Raji (cell line): ENCODE data around the gene LRRC46.

Source experiments
- POLR2A ChIP-seq: IDR thresholded peaks from 2 replicates; pipeline ENCODE4 v1.6.1; 2011; ENCODE audit warnings: low read depth, low read length, control low read depth; ENCODE audit not compliant: insufficient read depth

LRRC46 gene

DNA sequence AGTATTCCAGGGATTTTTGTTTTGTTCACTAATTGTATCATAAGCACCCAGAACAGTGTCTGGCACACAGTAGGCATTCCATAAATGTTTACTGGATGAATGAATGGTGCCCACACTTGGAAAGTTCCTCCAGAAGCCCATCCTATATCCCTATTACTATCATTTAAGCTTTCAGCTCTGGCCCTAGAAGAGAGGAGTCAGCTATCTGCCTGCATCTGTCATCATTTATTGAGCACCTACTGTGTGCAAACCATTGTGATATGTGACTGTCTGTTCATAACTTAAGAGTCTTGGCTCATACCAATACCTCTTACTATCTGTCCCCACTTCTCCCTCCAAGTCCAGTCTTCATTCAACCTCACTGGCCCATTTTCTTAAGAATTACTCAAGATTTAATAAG is 39.6 kb downstream of the LRRC46 start:
- TF ChIP-seq POLR2A: no peak

DNA sequence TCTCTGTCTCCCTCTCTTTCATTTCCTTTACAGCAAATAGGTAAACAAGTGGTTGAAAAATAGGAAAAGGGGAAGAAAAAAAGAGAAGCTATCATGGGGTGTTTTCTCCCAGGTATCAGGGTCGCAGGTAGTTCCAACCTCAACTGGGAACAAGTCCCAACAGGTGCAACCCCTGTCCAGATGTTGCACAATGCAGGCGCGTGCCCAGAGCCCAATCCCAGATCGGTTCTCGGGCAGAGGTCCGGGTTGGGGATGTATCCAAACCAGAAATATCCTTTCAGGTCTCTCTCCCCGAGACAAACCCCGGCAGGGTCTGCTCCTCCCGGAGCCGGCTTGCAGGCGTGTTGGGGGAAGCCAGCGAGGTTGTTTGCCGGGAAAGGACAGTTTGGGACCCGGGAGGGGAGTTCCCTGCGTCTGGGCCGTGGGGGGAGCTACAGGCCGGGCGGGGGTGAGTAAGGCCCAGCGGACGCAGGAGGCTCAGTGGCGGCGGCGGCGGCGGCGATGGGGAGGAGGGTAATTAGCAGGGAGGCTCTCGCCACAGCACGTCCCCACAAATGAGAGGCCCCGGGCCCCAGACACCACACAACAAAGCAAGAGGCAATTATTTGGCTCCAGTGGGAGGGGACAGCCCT is 40.7 kb downstream of the LRRC46 start:
- TF ChIP-seq POLR2A: no peak

DNA sequence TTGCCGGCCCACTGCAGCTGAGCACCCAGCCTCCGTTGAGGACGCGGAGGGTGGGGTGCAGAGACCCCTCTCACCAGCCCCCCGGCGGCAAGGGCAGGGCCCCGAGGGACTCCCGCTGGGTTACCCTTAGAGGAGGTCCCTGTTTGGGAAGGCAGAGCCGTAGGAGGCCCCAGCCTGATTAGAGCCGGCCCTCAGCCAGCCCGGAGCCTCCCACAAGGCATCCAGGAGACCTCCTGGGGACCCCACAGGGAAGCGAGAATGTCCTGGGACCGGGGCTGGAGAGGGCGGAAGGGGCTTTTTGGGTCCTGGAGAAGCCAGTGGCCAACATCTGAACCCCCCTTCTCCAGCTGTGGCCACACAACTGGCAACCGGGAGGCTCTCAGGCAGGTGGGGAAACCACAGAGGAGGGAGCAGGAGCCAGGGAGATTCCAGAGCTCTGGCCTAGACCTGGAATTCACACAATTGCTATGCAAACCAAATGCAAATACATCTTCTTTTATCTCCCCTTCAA is 41.2 kb downstream of the LRRC46 start:
- TF ChIP-seq POLR2A: no peak

DNA sequence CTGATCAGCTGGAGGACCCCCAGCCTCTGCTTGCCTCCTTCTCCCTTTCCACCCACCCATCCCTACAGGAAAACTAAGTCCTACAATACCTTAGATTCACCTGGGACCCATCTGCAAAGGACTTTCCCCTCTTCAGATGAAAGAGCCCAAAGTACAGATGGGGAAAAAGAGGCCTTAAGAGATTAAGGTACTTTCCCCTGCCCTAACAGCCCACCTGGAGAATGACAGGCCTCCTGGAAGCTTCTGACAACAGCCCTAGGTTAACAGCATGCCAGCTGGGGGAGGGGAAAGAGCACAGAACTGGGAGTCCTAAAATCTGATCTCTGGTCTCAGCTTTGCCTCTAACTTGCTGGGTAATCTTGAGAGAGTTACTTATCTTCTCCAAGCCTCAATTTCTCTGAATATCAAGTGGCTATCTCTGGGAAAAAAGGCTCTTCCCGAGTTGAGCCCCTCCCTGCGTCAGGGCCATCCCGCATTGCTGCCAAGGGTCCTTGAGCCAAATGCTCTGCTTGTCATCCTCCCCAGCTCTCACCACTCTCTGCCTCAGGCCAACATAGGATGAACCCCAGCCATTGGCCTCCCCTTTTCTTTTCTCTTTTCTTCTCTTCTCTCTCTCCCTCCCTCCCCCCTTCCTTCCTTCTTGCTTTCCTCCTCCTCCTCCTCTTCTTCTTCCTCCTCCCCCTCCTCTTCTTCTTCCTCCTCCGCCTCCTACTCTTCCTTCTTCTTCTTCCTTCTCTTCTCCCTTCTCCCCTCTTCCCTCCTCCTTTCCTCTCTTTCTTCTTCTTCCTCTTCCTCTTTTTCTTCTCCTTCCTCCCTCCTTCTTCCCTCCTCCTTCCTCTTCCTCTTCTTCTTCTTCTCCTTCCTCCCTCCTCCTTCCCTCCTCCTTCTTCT is 42.0 kb downstream of the LRRC46 start:
- no peak for TF ChIP-seq POLR2A

DNA sequence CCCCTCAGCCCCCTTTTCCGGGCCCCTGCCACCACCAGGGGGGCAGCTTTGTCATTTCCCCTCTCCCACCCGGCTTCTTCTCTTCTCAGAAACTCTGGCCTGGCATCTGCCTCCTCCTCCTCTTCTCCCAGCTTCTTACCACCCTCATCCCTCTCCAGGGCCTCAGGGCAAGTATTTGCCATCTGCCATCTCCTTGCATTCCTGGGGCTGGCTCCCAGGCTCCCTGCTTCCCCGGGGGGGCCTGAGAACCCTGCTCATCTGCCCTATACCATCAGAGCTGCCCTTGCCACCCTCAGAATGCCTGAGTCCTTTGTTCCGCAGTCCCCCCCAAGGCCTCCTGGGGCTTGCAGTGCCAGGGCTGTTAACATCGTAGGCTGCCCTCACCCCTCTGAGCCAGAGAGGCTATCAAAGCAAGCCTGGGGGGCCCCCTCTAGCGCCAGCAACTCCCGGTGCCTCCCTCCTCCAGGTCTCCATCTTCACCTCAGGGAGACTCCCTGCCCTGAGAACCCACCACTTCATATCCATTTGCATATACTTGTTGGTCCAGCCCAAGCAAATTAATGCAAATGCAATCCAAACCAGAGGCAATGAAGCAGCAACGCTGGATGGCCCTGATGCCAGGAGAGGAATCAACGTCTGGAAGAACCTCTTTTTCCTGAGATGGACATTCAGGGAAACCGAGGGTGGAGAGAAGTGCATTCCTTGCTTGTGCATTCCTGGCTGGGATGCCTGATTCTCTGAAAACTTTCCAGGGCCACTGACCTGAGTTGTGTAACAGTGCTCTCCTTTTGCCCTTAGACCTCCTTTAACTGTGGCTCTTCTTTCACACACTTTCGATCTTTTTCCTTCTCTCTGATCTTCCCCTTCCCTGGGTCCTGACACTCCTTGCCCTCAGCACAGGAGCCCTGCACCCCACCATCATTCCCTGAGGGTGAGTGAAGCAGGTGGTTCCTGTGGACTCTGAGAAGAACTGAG is 43.8 kb downstream of the LRRC46 start:
- TF ChIP-seq POLR2A: no peak

DNA sequence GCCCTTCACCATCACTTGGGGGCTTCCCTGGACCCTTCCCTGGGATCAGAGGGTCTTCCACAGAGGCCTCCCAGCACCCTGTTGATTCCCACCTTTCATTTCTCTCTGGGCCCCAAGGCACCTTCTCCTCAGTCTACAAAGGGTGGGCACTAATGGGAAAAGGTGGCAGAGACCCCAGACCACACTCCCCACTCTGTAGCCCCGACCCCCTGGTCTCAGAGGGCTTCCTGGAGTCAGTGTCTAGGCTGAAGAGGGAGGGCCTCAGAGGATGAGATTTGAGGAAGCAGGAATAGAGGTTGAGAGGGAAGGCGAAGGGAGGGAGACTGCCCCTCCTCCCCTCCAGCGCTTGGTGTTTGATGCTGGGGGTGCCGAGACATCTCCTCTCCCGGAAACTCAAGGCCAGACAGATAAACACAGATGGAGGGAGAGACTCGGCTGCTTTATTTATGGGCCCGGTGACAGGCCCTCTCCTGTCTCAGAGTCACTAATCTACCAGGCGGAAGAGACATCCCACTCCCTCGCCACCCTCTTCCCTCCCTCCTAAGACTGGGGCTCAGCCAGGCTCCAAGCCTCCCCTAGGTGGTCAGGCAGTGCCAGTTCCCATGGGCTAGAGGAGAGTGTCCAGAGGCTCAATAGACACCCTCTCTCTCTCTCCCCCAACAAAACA is 46.0 kb downstream of the LRRC46 start:
- no peak for TF ChIP-seq POLR2A

DNA sequence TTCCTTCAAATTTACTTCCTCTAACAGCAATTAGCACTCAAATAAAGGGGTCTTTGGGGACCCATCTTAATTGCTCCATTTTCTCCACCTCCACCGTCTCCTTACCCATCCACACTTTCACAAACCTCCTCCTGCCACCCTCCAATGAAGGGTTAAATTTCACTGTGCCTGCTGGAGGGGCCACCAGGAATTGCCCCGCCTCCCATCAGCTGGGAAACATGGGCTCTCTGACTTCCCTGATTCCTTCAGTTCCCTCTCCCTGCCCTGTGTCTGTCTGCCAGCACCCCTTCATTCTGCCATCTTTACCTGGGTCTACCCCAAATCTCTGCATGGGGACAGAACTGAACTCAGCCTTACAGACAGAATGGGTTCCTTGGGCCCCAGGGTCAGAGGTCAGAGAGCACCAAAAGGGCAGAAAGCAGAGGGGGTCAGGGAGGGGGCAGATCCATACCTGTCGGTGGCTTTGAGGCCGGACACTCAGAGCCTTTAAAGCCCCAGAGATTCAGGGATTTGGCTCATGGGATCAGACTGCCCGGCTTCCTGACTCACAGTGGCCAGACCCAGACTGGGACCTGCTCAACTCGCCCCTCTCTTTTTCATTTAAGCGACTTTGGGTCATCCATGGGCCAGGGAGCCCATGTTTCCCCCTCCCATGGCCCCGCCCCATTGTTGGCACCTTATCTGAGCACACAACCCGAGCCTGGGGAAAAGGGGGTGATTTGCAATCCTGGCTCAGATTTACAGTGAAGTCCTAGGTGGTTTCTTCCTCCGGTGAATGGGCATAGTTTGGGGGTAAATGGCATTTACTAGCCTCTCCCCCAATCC is 46.9 kb downstream of the LRRC46 start:
- no peak for TF ChIP-seq POLR2A

DNA sequence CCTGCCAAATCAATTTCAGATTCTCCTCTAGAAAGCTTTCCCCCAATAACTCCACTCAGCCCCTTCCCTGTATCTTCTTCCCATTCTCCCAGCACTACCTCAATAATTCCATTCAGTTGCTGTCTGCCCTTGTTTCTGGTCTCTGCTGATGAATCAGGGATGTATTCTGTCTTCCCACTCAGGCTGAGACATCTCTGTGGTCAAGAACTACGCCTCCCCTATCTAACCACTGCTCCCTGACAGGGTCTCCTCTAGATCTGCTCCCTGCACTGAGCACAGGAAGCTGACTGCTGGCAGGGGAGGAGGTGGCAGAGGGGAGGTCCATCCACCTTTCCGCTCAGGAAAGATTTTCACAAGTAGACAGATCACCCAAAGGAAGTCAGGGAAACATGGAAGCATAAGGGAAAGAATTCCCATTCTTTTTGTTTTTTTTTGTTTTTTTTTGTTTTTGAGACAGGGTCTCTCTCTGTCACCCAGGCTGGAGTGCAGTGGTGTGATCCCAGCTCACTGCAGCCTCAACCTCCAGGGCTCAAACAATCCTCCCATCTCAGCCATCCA is 47.6 kb downstream of the LRRC46 start:
- TF ChIP-seq POLR2A: no peak

DNA sequence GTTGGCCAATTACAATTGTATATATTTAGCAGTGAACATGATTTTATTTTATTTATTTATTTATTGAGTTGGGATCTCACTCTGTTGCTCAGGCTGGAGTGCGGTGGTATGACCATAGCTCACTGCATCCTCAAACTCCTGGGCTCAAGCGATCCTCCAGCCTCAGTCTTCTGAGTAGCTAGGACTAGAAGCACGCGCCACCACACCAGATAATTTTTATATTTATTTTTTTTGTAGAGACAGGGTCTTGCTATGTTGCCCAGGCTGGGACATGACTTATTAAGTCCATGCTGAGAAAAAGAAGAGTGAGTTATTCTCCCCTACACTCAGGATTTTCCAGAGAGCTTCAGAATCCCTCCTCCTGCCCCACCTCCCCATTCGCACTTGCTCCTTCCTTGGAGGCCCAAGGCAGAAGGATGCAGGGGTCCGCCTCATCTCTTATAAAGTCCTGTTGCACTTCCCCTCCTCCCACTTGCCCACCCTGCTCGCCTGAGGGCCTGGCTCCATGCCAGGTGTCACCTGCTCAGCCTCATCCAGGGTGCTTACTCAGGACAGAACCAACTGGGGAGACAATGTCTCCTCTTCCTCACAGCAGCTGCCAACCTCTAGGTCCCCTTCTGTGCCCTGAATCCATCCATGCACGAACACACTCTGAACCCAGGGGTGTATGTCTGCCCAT is 48.4 kb downstream of the LRRC46 start:
- no peak for TF ChIP-seq POLR2A

DNA sequence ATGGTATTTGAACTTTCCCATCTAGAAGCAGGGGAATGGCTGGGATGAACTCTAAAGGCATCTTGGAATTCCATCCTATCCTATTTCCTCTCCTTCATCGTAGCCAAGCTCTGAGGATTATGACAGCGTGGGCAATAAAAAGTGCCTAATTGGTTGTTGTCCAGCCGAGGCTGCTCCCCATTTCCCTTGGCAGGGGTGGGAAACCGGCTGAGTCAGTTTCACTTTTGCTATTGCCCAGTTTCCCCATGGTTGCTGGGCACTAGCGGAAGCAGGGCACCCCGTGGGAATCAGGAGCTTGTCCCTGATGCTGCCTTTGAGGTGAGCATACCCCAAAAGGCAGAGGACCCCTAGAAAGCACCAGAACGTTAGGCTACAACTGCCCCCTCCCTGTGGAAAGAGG is 50.8 kb downstream of the LRRC46 start:
- TF ChIP-seq POLR2A: no peak

DNA sequence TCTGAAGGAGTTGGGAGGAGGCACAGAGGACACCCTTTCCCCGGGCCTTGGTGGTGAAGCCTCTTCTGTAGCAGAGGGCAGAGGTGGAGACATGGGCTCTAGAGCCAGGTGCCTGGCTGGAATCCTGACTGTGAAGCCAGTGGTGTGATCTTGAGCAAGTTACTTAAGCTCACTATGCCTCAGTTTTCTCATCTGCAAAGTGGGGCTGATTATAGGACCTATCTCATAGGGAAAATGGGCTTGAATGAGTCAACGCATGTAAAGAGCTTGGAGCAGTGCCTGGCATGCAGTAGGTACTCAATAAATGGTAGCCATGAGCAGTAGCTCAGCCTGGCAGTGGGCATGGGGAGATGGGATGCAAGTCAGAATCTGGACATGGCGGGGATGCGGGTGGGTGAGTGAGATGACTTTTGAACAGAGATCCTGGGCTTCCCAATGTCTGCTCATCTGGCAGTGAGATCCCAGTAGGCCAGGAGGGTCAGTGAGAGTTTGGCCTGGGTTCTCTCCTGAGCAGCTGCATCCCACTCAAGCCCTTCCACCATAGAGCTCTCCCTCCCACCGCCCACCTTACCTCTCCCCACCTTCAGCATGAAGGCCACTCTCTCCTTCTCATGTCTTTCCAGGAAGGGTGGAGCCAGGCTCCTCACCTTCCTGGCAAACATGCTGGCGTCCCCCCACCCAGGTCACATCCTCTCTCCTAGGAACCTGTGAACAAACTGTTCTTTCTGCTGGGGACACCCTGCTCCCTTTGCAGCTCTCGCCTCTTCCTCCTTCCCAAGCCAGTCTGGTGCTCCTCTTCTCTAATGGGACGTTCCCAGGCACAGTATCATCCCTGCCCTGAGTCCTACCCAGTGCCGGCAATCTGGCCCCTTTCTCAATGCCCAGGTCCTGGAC is 51.5 kb downstream of the LRRC46 start:
- no peak for TF ChIP-seq POLR2A
